Measurements from ENCODE around the gene BSPRY.
"Not testable (repeated sequence)": the region's sequence is repeated elsewhere in the genome, so short reads cannot be mapped to it uniquely, and the experiment has no call there.

Gene BSPRY

DNA sequence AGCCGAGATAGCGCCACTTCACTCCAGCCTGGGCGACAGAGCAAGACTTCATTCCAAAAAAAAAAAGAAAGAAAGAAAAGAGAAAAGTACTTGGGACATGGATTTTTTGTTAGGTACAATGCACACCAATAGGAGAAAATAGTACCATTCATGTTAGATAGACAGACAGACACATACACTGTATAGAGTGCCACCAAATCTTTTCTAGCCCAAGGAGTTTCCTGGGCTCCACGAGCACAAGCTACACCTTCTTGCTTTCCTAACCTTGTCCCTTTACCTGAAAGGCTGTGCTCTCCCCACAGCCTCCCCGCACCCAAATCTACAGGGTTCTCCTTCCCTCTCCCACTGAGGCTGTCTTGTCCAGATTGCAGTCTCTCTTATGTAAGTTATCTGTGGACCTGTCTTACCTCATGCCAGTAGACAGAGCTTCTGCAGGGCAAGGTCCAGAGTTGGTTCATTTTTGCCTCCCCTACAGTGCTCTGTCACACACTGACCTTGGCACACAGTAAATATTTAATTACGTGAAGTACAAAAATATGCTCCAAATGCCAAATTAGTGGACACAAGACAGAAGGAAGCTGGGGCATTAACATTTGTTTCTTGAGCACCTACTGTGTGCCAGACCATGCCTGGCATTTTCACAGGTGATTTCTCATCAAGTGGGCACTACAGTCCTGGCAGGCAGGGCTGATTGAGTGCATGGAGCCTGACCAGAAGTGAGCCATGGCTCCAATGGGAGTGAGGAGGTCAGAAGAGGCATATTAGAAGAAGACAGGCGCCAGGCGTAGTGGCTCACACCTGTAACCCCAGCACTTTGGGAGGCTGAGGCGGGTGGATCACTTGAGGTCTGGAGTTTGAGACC lies 45.9 kb downstream of the BSPRY start:
- no peak for DNase-seq

DNA sequence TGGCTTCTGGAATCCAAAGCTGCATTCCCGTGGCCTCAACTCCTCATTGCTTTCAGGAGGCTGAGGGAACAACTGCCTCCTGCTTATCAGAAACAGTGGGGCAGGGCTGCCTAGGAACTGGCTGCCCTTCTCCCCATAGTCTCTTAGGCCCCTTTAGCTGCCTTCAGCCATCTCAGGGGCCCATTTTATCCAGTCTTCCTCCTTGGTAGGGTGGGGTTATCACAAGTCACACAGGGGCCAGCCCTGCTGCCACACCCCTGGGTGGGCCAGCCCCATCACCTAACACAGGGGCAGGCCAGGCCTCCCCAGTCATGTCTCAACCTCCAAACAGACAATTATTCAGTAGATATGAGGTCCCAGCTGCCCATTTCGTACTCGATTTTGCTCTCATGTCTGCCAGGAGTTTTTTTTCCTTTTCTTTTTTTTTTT lies 47.9 kb downstream of the BSPRY start:
- no peak for DNase-seq

DNA sequence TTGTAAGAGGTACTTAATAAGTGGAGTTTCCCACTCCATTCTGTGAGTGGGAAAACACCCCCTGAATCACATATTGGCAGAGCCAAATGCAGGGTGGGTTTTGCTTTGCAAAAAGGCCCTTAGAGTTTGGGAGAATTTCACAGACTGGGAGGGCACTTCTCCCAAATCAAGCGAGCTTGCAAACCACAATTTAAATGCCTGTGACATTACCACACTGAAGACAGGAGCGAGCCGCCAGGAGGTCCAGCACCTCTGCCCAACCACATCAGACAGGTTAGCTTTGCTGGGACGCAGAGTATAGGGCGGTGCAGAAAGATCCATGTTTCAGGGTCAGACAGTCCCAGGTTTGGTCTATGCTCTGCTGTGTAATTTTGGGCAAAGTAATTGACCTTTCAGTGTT lies 49.5 kb downstream of the BSPRY start:
- no peak for DNase-seq

DNA sequence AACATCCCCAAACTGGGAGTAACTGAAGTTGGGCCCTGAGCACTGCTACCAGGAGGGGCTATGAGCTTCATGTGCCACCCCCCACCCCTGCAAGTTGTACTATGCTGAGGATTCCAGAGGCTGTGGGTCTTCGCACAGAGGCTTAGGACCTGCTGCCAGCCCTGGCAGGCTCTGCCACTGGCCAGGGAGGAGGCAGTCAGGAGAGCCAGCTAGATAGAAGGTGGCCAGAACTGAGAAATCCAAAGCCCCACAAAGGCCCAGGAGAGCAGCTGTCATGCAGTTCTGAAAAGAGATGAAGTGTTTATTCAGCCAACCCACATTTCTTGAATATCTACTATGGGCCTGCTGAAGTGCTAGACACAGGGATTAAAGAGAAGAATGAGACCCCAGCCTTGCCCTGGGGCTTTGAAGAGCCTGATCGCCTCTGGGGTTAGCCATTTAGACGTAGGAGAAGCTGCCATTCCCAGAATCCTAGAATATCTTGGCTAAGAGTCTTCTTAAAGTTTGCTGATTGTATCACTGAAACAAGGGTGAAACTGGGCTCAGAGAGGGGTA lies 50.4 kb downstream of the BSPRY start:
- no peak for DNase-seq

DNA sequence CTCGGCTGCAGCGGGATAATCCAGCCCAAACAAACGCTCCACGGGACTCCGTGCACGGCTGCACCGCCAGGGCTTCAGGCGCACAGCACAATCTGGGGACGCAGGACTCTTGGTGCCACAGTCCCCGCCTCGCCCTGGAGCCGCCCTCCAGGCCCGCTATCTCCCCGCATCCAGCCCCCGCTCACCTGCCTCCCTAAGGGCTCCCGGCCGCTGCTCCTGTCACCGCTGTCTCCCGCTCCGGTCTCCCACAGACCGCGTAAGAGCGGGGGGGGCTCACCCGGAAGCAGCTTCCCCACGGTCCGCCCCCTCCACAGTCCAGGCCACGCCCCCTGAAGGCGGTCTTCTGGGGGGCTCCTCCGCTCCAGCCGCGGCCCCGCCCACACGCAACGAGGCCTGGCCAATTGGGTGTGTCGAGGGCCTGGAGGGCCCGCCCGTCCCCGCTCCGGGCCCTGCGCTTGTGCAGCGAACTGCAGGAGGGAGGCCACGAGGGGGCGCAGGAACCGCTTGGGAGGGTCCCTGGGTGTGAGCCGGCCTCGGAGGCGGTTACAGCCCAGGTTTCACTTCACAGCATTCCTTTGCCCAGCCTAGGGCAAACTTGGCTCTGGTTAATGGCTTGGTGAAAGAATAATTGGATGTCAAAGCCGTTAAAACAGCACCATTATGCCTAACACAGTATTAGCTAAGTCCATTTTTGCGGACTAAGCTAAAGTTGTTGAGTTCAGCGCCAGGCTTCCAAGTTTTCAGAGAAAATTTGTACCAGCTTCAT lies 51.9 kb downstream of the BSPRY start, which contains the start of gene ALAD:
ALAD (minus strand) TSS at position 258 of the 766 bp plus-strand sequence. CDS start 7,725 bp downstream, outside the sequence.
- DNase-seq: peak; percentile 96 to 97

DNA sequence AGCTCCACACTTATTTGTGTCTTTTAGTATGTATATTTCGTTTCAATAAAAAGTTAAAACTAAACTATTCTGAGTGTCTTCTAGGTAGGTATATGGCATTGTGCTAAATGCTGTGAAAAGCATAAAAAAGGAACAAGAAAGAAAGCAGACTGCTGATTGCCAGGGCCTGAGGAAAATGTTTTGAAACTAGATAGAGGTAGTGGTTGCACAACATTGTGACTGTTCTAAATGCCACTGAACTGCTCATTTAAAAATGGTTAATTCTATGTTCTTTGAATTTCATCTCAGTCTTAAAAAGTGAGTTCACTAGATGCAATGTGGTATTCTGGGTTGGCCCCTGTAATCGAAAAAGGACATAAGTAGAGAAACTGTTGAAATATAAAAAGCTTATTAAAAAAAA lies 54.3 kb downstream of the BSPRY start:
- no peak for DNase-seq

DNA sequence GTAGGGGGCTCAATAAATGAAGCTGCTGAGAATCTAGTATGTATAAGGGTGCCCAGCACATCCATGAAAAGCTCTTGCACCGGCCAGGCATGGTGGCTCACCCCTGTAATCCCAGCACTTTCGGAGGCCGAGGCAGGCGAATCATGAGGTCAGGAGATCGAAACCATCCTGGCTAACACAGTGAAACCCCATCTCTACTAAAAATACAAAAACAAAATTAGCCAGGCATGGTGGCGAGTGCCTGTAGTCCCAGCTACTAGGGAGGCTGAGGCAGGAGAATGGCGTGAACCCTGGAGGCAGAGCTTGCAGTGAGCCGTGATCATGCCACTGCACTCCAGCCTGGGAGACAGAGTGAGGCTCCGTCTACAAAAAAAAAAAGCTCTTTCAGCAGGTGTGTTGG lies 57.0 kb downstream of the BSPRY start:
- DNase-seq: not testable (repeated sequence)

DNA sequence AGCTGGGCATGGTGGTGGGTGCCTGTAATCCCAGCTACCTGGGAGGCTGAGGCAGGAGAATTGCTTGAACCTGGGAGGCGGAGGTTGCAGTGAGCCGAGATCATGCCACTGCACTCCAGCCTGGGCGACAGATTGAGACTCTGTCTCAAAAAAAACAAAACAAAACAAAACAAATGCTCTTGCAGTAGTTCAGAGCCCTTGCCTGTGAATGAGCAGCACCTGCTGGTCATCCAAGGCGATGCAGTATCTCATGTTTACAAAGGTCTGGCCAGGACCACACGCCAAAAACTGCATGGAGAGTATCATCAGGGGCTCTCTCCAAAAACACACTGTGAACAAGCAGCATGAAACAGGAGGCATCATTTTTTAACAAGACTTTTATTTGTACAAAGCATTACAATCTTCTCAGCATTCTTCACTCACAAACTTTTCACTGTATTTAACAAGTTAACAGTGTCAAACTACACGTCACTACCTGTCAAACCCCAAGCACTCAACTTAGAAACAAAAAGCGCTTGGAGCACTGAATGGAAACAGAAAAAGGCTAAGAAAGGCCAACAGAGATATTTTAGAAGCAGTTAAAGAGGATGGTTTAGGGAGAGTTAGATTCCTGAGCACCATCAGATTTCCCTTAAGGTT lies 57.7 kb downstream of the BSPRY start:
- peak; percentile 58 to 61 for DNase-seq

DNA sequence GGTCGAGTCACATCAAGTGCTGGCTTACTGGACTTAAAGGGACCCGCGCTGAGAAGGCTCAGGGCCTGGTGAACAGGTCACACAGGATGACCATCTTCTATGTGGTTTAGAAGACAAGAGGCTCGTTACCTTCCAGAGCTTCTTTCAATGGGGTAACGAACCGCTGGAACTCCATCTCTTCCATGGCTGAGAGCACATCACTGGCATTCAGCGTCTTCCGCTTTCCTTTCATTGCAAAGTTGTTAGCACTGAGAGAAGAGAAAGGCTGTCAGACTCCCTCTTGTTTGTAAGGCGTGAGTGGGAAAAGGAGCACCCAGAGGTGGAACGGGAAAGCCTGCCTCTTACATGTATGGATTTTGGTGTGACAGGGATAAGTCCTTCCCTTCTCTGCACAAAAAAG lies 60.1 kb downstream of the BSPRY start:
- DNase-seq: no peak

DNA sequence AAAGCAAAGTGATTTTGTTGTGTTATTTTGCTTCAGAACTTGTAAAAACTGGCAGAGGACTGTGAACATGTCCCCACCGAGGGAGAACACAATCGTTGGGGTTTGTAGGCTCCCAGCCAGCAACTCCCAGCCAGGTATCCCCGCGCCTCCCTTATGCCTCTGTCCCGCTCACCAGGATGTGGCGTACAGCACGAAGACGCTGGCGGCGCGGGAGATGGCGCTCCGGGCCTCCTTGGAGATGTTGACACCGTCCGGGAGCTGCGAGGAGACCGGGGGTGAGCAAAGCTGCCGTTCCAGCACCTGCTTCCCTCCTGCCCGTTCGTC lies 60.5 kb downstream of the BSPRY start:
- DNase-seq: no peak

DNA sequence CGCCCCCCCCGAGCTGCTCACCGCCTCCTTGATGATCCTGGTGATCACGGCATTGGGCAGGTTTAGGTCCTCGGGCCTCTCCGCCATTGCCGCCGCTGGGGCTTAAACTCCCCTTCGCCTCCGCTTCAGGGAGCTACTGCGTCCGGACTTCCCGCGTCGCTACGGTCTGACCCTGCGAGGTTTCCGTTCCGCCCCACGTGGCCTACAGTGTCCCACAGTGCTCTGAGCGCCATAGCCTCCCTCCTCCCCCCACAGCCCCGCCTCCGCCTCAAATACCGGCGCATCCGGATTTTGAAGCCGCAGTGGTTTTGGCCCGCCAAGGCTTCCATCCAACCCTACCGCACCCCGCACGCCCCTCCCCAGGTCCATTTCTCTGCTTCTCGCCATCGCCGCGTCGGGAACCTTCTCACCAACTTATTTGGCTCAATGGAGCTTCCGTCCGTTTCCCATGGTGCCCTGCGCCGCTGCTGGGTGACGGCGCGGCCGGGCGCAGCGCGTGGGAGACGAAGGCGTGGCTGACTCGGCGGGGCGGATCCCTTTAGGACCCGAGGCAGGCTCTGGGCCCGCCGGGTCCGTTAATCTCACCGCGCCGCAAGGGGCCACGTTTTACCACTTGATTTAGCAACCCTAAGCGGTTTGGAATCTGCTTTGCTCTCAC lies 61.0 kb downstream of the BSPRY start, which contains the start of the genes C9orf43 and POLE3:
C9orf43 (plus strand) TSS at position 541 of the 658 bp plus-strand sequence. CDS start 2,747 bp downstream, outside the sequence.
POLE3 (minus strand) TSS at position 469 of the 658 bp plus-strand sequence; CDS start at position 87, 382 bp downstream.
- DNase-seq: peak; percentile 96 to 97

DNA sequence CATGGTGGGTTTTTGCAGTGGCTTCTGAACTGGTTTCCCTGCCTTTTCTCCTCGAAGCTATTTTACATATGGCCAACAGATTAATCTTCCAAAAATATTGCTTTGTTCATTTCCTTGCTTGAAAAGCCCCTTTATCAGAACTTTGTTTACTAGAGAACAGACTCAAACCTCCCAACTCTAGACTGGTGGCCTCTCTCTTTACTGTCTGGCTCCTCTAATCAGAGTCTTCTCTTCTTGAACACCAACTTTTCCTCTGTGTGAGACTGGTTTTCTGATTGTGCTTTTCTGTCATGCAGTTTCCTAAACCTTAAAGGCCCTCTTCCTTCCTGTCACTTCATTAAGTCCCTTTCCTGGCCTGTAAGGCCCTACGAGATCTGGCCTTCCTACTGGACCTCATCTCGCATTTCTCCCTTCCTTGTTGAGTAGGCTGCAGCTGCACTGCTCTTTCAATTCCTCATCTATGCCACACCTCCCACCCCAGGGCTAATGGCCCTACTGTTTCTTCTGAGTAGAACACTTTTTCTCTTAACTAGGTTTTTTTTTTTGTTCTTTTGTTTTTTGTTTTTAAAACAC lies 66.9 kb downstream of the BSPRY start:
- DNase-seq: no peak

DNA sequence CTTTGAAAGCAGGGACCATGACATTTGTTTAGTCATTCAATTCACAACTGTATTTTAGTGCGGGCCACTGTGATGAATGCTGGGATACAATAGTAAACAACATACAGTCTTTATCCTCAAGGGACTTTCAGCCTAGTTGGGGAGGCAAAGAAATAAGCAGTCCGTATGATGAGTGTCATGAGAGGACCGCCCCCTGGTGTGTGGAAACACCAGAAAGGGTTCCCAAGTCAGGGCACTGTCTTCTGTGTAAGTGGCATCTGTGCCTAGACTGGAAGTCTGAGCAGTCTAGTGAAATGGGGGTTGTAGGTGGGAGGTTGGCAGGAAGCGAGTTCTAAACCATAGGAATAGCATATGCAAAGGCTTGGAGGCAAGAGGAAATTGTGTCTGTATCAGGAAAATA lies 68.0 kb downstream of the BSPRY start:
- DNase-seq: no peak
